Upper lobe of left lung (tissue), 4 donors: ENCODE data around the gene SH3GL1.

Experiments used
- CTCF ChIP-seq, 6 experiments: fragments of 450-650 bp in 4 of 6; fragments of 200-600 bp in 2 of 6; sonication (generic) in 2 of 6; IDR thresholded peaks; one replicate each; pipeline ENCODE4 v1.5.1; 2016 to 2019; ENCODE audit warnings: antibody characterized with exemption in 6 of 6
- EP300 ChIP-seq, 4 donors: sonication (generic); formaldehyde crosslinking; IDR thresholded peaks; one replicate each; pipeline ENCODE4 v1.5.1; 2017; ENCODE audit warnings: antibody characterized with exemption in 4 of 4, control low read depth in 2 of 4
- POLR2AphosphoS5 ChIP-seq, 2 donors: sonication (generic); formaldehyde crosslinking; IDR thresholded peaks; one replicate each; pipeline ENCODE4 v1.5.1; 2017; ENCODE audit warnings: antibody characterized with exemption in 2 of 2

GRCh38 chr19:4385291-4386040 is 14.9 kb downstream of the SH3GL1 start:
- no peak for TF ChIP-seq CTCF (IDR thresholded peaks at IDR 0.05)
- TF ChIP-seq EP300 (IDR thresholded peaks at IDR 0.05), result no peak
- TF ChIP-seq POLR2AphosphoS5 (IDR thresholded peaks at IDR 0.05), result no peak
